CD4-positive, alpha-beta T cell treated with Interleukin-10 for 1 hour (primary cell): ENCODE results near the gene SMG6.
"Not testable (repeated sequence)": the region's sequence is repeated elsewhere in the genome, so short reads cannot be mapped to it uniquely, and the experiment has no call there.

ENCODE experiments used
- DNase-seq: peaks from one replicate; pipeline ENCODE4 v3.0.0-alpha.2; 2020

Gene SMG6

DNA sequence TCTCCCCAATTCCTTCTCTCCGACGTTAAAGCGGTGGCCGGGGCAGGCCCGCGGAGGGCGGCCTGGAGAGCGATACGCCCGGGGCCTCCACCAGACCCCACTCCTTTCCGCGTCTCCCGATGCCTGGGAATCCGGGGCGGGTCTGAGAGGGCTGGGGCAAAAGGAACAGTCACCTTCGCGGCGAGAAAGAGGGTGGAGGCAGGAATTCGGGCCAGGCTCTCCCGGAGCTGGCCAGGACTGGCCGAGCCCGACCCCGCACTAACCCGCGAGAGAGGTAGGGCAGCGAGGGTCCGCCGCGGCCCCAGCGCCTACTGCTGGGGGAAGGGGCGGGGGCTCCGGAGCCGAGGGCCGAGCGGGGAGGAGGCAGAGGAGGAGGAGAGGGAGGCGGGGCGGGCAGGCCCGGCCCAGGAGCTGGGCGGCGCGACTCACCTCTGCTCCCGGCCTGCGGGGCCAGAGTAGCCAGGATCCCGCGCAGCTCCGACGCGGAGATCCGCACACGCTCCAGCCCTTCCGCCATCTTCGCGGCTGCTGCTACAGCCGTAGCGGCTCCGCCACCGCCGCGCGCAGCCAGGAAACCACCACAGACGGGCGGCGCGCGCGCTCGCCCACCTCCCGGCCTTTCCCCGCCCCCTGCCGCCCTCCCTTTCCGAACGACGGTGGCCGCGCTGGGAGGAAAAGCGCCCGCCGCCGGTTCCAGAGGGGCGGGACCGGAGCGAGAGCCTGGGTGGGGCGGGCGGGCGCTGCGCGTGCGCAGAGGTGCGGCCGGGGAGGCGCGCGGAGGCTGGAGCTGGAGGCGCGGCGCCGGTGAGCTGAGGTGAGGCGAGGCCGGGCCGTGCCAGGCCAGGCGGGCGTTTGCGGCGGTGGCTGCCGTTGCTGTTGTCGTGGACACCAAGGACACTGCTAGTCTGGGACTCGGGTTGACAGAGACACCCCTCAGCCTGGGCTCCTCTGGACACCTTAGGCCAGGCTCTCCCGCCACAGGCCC is at the start of gene SMG6, which contains the start of gene SRR:
Gene SMG6 (minus strand): TSS at position 582 of the 985 bp plus-strand sequence. CDS start 65 bp downstream, at position 517.
Gene SRR (plus strand): TSS at position 747 of the 985 bp plus-strand sequence. CDS start 11,611 bp downstream, outside the sequence.
- DNase-seq = peak; percentile 96

DNA sequence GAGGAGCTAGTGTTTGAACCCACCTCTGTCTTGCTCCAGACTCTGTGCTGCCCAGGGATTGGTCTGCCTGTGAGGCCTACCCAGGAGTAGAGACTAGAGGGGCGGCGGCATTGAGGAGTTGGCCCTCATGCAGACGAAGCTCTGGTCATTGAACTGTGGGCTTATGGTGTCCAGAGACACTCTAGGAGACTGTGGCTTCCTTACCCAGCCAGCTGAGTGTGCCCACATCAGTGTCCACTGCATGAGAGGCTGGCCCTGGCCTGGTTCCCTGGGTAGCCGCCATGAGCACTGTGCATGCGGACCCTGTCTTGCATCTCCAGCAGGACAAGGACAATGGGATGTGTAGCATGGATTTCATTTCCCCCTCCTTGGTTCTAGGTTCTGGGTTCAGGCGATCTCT is 47.7 kb upstream of the SMG6 start:
- no peak for DNase-seq

DNA sequence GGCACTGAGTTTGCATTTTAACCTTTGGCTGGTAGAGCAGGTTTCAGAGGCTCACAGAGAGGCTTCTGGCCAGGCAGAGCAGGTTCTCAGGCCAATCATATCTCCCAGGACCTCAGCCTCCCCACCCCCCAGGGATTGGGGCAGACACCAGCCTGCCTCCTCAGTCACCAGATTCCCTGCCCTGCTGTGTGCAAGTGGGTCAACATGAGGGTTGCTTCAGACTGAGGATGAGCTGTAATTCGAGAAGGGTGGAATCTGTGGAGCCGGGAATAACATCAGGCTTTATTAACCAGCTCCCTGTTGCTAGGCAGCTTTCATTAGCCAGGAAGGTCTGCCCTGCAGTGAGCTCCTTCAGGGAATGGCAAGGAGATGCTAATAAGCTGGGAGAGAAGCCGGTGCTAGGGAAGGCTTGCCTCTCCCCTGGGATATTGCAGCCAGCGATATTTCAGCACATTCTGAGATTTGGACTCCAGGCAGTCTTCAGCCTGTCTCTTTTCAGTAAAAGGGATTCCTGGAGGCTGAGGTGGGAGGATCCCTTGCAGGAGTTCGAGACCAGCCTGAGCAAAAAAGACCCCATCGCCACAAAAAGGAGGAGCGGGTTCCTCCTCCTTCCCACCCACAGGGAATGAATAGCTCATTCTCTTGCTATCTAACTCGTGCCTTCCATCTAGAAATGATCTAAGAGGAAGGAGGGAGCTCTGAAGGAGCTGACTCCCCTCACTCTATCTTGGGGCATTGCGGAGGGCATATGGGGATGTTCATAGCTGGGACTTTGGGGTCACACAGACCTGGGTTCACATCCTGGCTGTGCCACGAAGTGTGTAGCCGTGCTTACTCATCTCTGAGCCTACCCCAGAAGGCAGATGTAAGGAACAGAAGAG is 44.5 kb upstream of the SMG6 start:
- DNase-seq = no peak

DNA sequence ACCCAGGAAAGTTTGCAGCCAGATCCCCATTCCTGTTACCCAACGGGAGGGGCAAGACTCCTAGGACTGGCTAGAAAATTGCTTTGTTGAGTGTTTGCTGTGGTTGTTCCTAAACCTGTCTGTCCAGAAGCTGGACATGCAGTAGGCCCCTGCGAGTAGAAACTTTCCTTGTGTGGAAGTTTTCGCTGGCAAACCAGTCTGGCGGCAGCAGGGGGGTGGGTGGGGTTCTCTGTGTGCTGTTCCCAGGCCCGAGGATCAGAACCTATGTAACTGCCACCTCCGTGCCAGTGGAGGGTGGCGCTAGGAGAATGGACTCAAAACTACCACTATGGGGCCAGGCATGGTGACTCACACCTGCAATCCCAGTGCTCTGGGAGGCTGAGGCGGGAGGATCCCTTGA is 42.9 kb upstream of the SMG6 start:
- no peak for DNase-seq

DNA sequence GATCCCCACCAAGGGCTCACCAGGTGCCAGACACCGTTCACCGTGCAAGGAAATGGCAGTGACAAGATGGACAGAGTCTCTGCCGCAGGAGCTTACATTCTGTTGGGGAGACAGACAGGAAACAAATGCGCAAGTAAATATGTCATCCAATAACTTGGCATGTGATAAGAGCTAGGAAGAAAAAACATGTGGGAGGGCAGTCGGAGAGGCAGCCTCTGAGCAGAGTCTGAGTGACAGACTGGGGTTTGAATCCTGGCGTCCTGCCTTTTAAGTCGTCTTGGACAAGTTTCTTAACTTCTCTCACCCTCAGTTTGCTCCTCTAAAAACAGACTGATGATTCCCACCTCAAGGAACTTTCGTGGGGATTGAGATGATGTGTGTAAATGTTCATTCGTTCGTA is 40.9 kb upstream of the SMG6 start:
- DNase-seq = no peak

DNA sequence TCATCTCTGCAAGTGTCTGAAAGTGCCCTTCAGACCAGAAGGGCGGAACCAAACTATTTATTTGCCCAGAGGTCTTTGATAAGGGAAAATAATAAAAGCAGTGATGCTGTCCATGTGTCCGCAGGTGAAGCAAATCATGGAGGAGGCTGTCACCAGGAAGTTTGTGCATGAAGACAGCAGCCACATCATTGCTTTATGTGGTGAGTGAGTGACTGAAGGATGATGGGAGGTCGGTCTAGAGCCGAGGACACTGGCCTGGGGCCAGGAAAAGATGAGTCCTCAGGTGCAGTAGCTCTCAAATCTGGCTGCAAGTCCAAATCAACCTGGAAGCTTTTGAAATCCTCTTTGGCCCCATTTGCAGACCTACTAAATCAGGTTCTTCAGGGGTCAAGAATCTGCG is 39.8 kb upstream of the SMG6 start:
- DNase-seq = no peak

DNA sequence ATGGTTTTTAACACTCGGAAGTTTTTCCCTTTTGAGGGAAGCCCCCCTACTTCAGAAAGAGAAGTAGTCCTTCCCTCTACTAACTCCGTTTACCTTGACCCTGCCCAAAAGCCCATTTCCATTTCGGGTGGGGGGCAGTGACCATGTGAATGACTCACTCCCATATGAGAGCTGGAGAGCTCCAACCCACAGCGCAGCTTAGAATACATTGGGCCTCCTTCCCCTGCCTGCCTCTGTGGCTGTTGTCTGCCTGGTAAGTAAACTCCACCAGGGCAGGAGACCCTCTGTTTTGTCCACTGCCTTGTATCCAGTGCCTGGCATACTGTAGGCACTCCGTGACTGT is 34.7 kb upstream of the SMG6 start:
- DNase-seq = no peak

DNA sequence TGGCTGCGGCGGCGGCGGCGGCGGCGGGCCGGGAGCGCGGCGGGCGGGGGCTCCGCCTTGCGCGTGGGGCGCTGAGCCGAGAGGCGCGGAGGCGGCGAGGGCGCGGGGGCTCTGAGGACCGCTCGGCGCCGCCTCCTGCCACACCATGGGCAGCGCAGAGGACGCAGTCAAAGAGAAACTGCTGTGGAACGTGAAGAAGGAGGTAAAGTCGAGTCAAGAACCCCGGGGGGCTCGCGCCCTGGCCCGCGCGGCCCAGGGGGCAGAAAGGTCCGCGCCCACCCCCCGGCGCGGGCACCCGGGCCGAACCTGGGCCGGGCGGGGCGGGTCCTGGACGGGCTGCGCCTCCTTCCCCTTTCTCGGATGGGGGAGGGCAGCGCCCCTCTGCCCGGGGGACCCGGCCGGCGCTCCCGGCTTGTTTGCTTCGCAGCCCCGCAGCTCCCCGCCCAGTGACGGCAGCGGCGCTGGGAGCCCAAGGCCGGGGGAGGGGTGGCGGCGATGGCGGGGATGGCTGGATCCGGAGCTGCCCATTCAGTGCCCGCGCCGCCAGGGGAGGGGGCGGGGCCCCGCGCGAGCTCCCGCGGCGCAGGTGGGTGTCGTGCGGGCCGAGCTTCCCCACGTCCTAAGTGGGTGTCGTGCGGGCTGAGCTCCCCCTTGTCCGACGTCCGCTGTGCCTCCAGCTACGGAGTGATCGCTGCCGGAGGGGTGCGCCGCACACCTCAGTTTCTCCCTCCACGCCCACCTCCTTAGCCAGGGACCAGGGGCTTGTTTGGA is 34.1 kb upstream of the SMG6 start:
- peak; percentile 57 for DNase-seq

DNA sequence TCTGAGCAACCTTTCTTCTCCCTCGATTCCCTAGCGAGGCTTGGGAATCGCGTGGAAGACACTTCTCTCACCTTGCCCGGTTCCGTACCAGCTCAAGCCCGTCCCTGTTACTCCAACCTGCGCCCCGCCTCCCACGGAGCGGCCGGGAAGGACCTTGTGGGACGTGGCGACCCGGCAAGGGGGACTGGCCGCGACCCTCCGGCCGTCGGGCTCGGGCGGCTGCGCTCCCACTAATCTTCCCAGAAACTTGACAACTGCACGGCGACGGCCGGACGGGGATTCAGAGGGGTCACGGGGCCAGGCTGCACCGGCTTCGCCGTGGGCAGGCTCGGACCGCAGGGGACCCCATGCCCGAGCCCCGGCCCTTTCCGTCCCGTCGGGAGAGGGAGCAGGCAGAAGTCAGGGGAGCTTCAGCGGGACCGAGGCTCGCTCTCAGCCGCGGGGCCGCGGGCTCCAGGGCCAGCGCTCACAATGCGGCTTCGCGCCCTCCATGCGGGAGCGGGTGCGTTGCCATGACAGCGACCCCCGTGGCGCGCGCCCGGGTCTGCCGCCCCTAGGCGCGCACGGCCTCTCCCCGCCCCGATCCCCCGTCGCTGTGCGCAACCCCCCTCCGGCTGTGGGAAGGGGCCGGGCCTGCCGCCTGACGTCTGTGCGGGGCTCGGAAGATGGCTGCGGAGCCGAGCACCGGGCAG is 33.4 kb upstream of the SMG6 start, which contains the start of gene SGSM2:
Gene SGSM2 (plus strand): TSS at position 650 of the 692 bp plus-strand sequence. CDS start 188 bp downstream, outside the sequence.
- peak; percentile 78 for DNase-seq

DNA sequence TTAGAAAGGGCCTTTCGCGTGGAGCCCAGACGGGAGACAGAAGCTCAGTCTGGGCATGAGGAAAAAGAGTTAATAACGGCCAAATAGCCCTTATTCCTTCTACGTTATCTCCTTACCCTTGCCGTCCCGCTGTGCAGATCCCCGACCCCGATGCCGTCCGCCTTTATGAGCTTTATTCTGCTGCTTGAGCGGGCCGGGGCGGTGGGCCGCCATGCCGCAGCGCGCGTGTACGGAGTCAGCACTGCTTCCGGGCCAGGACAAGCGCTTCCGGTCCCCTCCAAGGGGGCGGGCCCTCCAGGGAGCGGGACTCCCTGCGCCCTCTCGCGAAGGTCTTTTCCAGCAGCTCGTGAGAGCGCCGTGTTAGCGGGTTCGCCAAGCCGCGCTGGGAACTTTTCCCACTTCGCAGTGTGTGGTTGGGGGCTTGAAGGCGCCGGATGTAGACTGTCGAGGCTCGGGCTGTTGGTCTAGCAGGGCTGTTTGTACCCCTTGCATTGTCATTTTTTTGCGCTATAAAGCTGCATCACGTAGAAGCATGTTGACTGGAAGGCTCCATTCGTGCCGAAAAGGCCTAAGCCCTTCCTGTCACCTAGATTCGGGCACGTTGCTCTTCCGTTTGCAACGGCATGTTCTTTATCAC is 32.7 kb upstream of the SMG6 start, which contains the start of gene TSR1:
Gene TSR1 (minus strand): TSS at position 243 of the 637 bp plus-strand sequence. CDS start 30 bp downstream, at position 213.
- DNase-seq = peak; percentile 86

DNA sequence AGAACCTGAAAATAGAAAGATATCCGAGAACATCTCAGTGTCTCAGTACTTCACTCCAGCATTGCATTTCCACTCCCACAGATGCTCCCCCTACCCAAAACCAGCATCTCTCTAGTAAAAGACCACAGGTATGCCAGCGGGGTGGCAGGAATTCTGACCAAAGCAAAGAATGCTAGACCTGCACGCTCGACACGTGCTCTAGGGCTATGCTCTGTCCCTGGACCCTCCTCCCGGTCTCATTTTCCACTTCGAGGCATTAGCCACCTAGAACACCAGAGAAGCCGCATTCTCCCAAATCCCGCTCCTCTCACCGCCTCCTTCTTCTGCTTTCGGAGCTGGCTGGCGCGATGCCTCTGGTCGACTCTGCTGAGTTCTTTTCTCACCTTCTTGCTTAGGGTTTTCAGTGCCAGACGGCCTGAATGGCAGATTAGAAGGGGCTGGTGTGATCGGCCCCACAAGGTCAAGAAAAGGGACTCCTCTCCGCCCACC is 32.2 kb upstream of the SMG6 start:
- DNase-seq = no peak

DNA sequence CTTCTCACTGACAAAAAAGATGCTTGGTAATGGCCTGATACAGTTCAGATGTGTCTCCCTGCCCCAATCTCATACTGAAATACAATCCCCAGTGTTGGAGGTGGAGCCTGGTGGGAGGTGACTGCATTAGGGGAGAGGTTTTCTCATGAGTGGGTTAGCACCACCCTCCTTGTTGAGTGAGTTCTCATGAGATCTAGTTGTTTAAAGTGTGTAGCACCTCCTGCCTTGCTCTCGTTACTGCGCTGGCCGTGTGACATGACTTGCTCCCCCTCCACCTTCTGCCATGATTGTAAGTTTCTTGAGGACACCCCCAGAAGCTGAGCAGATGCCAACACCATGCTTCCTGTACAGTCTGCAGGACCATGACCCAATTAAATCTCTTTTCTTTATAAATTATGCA is 27.7 kb upstream of the SMG6 start:
- no peak for DNase-seq

DNA sequence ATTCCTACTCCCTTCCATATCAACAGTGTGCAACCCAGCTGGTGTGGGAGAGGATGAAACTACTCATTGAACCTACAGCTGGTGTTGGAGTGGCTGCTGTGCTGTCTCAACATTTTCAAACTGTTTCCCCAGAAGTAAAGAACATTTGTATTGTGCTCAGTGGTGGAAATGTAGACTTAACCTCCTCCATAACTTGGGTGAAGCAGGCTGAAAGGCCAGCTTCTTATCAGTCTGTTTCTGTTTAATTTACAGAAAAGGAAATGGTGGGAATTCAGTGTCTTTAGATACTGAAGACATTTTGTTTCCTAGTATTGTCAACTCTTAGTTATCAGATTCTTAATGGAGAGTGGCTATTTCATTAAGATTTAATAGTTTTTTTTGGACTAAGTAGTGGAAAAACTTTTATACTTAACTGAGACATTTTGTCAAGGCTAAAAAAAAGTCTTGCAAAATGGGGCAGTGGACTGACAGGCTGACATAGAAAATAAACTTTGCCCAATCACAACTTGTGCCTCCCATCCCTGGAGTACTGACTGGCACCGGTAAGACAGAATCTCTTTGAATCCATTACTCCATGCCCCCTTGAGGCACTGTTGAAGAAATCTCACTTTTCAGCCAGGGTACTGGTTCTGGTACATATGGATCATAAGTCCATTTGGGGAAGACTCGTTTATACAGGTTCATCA is 20.2 kb upstream of the SMG6 start:
- DNase-seq = no peak

DNA sequence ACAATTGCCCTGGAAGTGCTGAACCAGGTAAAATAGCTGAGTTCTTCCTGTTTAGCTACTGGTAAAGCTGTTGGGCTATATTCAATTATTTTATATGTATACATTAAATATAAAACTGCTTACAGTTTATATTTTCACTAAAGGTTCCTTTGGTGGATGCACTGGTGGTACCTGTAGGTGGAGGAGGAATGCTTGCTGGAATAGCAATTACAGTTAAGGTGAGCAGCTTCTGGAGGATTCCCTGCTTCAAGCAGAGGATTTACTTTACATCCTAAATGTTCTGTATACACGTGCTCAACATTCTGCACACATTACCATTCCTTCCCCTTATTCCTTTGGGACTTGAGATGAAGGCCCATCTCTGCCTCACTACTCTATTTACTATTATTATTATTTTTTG is 17.8 kb upstream of the SMG6 start:
- DNase-seq = no peak

DNA sequence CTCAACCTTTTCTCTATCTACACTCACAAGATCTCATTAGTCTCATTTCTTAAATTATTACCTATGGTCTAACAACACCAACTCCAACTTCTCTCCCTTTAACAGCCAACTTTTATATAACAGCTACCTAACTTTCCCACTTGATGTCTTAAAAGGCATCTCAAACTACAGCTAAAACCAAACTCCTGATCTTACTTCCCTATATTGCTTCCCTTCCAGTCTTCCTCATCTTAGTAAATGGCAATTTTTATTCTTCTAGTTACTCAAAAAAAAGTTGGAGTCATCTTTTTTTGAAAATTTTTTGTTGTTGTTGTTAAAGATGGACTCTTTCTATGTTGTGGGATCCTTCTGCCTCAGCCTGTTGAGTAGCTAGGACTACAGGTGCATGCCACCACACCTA is 15.5 kb upstream of the SMG6 start:
- DNase-seq = no peak

DNA sequence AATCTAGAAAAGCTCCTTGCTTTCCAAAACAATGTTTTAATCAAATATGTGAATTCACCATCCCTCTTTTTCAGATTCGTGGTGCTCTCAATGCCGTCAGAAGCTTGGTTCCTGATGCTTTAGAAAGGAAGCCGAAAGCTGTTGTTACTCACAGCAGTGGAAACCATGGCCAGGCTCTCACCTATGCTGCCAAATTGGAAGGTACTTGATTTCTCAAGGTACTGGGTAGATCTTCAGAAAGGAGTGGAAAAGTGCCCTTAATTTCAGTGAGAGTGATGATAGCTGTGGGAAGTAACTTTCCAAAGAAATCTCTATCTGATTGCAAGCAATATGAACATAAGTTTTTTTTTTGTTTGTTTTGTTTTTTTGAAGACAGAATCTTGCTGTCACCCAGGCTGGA is 14.2 kb upstream of the SMG6 start:
- no peak for DNase-seq

DNA sequence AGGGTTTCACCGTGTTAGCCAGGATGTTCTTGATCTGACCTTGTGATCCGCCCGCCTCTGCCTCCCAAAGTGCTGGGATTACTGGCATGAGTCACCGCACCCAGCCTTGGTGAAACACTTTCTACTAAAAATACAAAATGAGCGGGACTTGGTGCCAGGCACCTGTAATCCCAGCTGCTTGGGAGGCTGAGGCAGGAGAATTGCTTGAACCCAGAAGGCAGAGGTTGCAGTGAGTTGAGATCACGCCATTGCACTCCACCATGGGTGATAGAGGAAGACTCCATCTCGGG is 13.3 kb upstream of the SMG6 start:
- DNase-seq = not testable (repeated sequence)

DNA sequence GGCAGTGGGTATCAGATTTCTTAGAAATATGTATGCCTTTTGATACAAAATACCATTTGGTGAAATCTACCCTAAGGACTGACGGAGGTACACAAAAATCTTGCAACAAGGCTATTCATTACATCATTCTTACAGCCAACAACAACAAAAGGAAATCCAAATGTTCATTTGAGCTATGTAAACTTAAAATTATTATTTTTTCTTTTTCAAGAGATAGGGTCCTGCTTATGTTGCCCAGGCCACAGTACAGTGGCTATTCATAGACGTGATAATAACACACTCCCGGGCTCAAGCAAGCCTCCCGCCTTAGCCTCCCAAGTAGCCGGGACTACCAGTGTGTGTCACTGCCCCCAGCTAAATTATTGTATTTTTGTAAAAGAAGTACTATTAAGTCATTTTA is 9.2 kb upstream of the SMG6 start:
- no peak for DNase-seq

DNA sequence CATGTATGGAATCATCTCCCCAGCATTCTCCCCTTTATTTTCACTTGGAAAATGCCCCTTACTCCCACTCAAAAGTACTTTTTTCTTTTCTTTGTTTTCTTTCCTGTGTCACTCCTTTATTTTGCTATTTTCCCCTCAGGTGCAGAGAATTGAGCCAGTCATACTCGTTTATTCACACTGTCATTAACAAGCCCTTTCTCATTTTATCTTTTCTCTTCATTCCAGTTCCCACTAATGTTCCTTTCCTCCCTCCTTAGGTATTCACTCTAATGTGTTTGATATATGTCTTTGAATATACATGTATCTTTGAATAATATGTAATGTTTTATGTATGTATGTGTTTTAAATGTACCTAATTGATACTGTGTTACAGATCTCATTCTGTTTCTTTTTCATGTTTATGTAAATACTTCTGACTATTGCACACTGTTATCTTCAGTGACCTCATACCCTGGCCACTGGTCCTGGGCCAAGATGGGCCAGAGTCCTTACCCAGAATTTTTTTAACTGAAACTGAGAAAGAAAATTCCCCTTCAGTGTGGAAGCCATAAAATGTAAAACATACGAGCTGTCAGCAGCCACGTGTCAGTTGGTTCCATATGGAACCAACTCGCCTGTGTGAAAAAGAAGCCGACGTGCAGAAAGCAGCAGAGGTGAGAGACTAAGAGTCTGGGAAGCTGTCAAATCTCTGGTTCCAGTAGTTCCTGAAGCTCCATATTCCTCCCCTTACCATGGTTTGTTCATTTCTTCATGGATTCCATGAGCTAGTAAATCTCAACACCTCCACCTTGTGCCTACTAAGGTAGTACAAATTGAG is 6.0 kb upstream of the SMG6 start:
- no peak for DNase-seq

DNA sequence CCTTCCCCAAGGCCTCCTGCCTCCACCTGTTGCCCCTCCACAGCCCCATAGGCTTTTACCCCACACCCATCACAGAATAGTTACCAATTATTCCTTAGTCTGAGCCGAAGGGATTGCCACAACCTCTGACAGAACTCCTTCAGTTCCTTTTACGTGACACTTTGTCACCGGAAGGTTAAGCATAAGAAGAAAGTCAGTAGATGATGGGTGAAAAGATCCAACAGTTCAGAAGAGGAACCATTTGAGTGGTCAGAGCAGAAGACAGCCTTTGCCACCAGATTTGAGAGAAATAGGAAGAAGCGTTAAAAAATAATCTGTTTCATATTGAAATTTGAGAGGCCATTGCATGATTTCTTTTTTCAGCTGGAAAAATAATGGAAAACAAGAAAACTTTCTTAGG is 1.3 kb upstream of the SMG6 start:
- DNase-seq = no peak
